ENCODE results near the gene TSPEAR.

TSPEAR gene

DNA sequence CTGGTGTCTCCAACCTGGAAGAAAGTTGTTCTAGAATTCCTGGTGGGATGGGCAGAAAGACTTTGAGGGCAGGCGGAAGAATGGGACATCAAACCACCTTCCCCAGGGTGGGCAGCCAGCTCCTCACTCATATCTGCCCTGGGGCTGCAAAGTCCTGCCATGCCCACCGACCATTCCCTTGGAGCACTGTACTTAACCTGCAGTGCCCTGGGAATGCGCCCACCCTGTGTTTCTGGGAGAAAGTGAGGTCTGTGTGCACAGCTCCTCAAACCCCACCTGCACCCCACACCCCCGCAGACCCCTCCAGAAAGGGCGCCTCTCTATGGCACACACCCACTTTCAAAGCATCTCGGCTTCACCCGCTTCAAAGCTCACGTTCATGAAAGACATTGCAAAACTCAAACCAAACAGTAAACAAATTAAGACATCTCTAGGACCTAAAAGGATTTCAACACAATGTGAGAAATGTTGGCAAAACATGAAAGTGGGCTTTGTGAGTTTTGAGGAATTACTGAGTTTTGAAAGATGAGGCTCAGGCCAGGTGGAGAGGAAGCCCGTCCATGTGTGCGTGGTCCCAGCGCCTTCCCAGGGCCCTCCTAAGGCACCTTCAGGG, 196.5 kb downstream of the TSPEAR start:
- H3K4me3 ChIP-seq (ENCODE audit: control insufficient read depth, low read depth, low read length), result no peak overlapping the region
- TF ChIP-seq, protein P1, sequence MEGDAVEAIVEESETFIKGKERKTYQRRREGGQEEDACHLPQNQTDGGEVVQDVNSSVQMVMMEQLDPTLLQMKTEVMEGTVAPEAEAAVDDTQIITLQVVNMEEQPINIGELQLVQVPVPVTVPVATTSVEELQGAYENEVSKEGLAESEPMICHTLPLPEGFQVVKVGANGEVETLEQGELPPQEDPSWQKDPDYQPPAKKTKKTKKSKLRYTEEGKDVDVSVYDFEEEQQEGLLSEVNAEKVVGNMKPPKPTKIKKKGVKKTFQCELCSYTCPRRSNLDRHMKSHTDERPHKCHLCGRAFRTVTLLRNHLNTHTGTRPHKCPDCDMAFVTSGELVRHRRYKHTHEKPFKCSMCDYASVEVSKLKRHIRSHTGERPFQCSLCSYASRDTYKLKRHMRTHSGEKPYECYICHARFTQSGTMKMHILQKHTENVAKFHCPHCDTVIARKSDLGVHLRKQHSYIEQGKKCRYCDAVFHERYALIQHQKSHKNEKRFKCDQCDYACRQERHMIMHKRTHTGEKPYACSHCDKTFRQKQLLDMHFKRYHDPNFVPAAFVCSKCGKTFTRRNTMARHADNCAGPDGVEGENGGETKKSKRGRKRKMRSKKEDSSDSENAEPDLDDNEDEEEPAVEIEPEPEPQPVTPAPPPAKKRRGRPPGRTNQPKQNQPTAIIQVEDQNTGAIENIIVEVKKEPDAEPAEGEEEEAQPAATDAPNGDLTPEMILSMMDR (IDR thresholded peaks at IDR 0.05; ENCODE audit: control insufficient read depth, insufficient read depth, low read depth, low read length, missing control alignments), result no peak
- no peak for DNase-seq (ENCODE audit: low read depth)

DNA sequence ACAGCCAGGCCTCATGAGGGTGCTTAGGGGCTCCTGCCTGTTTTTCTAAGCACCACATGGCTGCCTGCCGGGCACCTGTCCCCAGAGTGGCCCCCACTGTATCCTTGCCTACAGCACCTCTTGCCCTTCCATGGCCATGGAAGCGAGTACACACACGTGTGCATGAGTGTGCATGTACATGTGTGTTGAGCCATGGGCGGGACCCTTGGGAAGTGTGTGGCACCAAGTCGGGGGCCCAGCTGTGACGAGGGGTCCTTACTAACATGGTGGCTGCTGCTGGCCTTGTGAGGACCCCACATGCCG, 197.2 kb downstream of the TSPEAR start:
- H3K4me3 ChIP-seq (ENCODE audit: control insufficient read depth, low read depth, low read length), result no peak overlapping the region
- no peak for DNase-seq (ENCODE audit: low read depth)
- TF ChIP-seq, protein P1 (IDR thresholded peaks at IDR 0.05; ENCODE audit: control insufficient read depth, insufficient read depth, low read depth, low read length, missing control alignments), result no peak

DNA sequence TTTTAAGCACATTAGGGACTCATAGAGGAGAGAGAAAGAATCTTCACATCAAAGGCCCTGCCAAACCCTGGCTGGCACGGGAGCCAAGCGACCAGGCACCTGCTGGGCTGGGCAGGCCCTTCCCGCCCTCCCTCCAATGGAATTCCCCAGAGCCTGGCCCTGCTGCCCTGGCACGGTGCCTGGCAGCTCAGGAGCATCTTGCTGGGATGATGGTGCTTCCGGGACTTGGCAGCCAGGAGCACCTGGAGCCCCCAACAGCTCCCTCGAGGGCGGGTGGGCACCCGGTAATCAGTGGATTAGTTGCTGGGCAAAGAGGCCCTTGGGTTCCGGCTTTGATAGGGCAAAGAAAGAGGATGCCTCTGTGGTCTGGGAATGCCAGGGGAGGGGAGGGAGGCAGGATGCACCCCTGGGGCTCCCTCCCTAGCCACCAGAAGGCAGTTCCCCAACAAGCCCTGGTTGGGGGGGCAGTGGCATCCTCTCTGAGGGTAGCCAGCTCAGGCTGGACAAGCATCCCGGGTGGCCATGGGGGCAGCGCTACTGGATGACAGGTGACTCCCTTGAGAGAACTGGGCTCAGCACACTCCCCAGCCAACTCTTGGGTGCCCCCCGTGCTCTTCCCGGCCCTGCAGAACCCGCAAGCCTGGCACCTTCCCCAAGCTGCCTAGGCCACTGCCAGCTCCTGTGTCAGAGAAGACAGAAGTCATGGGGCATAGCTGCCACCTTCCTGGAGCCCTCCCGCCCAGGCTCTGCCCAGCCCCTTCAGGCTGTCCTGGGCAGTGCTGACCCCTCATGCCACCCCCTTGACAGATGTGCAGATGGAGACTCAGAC, 197.8 kb downstream of the TSPEAR start:
- H3K4me3 ChIP-seq (ENCODE audit: control insufficient read depth, low read depth, low read length), result no peak overlapping the region
- DNase-seq (ENCODE audit: low read depth), result no peak
- TF ChIP-seq, protein P1 (IDR thresholded peaks at IDR 0.05; ENCODE audit: control insufficient read depth, insufficient read depth, low read depth, low read length, missing control alignments), result no peak

DNA sequence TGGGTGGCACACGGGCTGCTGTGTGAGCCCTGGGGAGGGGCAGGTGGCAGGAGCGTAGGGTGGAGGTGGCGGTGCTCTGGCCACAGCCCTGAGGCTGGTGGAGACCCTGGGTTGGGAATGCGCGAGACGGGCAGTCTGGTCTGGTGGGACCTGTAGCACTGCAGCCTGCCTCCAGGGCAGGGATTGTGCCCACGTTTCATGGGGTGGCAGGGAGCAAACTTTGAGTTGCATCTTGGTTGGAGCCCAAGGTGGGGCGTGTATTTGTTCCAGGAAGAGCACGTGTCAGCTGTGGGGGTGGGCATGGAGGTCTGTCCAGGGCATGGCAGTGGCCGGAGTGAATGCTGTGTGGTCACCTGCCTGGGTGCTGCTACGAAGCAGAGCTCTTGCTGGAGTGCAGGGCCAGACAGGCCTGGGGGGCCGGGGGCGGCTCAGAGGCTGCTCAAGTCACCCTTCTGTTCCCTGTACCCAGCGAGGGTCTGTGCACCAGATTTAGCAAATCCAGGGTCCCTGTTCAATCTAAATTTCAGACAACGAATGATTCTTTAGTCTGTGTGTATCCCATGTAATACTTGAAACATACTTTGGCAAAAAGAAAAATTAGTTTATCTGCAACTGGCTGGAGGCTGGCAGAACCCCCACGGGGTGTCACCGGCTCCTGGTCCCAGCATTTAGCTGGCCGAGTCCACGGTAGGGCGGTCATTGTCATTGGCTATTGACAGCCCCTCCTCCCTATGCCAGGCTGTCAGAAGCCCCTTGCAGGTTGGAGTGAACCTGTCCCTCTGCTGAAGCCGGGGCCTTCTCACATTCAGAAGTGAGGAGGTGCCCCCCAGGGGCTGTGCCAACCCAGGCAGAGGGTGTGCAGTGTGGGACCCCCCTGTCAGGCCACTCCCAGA, 198.6 kb downstream of the TSPEAR start:
- H3K4me3 ChIP-seq (ENCODE audit: control insufficient read depth, low read depth, low read length), result no peak overlapping the region
- no peak for DNase-seq (ENCODE audit: low read depth)
- TF ChIP-seq, protein P1 (IDR thresholded peaks at IDR 0.05; ENCODE audit: control insufficient read depth, insufficient read depth, low read depth, low read length, missing control alignments), result no peak

DNA sequence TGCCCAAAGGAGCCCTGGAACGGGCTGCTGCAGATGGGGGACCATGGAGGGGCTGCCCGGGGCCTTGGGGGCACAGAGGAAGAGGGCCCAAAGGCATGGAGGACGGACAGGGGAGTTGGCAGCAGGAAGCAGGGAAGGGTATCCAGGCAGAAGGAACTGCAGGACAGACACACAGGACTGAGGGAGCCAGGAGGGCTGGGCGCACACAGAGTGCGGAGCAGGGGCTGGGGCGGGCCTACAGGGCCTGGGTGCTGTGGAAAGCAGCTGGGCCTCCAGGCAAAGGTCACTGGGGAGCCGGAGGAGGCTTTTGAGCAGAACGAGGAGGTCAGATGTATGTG, 199.5 kb downstream of the TSPEAR start:
- no peak for DNase-seq (ENCODE audit: low read depth)
- H3K4me3 ChIP-seq (ENCODE audit: control insufficient read depth, low read depth, low read length), result no peak overlapping the region

More for the DNA sequence above, 199.5 kb downstream of the TSPEAR start:
- TF ChIP-seq, protein P1 (IDR thresholded peaks at IDR 0.05; ENCODE audit: control insufficient read depth, insufficient read depth, low read depth, low read length, missing control alignments), result no peak
